ENCODE measurements around the gene TMEM121. TPM values are rescaled to one million over a fixed set of nuclear protein-coding genes. Genes with fewer than 3 reads are reported as not detected.

The TMEM121 gene
- total and polyA plus RNA-seq, 2 donors (not counting 1 experiment from before 2014, with no cell fraction given): 0.99 to 3.7 TPM

DNA sequence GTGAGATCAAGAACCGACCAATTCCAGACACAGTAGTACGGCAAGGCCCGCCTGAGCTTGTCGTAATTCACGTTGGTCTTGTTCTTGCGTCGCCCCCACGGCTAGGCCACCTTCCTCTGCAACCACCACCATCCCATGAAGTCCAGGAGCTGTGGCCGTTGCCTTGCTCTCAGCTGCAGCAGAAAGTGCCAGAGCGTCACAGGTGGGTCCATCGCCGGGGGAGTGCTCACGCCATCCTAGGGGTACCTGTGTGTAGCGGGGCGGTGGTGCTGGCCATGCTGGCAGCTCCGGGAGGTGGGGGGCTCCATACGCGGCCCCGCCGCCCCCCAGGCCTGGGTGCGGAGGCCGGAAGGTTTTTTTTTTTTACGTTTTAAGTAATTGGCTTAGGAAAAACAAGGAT is 23.1 kb downstream of the TMEM121 start:
- intact Hi-C loops (cut with micrococcal nuclease): no loop called here
- H3K4me1 ChIP-seq (ENCODE audit: control insufficient read depth in 2 of 2, insufficient read depth in 2 of 2, low read length in 2 of 2): no peaks in the 10 kb centered on the region
- no peaks in the 10 kb centered on the region for H3K36me3 ChIP-seq (replicated peaks in 1 of 2; ENCODE audit: control extremely low read depth in 1 of 2, control insufficient read depth in 1 of 2, extremely low read depth in 1 of 2, insufficient read depth in 2 of 2, low read length in 1 of 2)
- H3K79me2 ChIP-seq (ENCODE audit: control insufficient read depth, insufficient read depth, low read length): no peaks in the 10 kb centered on the region
- ChIA-PET POLR2A (no interaction called here), CTCF (interaction anchor here (1.1 to 1.5 kb wide), 4 partner anchors 11 to 868 kb away, joined by 3 to 8 read pairs (median 4); no protein-coding TSS in a partner anchor)
- no peak overlapping the region for H3K4me3 Mint-ChIP-seq
- no peaks in the 10 kb centered on the region for H3K4me1 Mint-ChIP-seq
- H3K9me3 ChIP-seq (ENCODE audit: control extremely low read depth in 1 of 3, control insufficient read depth in 2 of 3, insufficient read depth in 1 of 3, low read length in 2 of 3): peaks cover 0 to 10% (median 0%) of the 10 kb centered on the region in 3 donors
- H3K27me3 ChIP-seq (replicated peaks in 1 of 4; ENCODE audit: control extremely low read depth in 1 of 4, control insufficient read depth in 3 of 4, insufficient read depth in 4 of 4, low read length in 3 of 4): no peaks in the 10 kb centered on the region
- no peak for ATAC-seq (ENCODE audit: low read depth)
- H3K4me2 ChIP-seq (replicated peaks; ENCODE audit: low read depth, low read length, poor library complexity, severe bottlenecking): no peak overlapping the region
- H3K4me3 ChIP-seq (ENCODE audit: control extremely low read depth in 1 of 5, extremely low read depth in 1 of 5, insufficient read depth in 1 of 5, low read depth in 2 of 5, low read length in 4 of 5): no peak overlapping the region
- no peak for DNase-seq
- no peak overlapping the region for H3K27ac ChIP-seq (ENCODE audit: low read length in 2 of 2)
- peaks cover 3% of the 10 kb centered on the region for H3K27me3 Mint-ChIP-seq
- H3K9ac ChIP-seq (ENCODE audit: low read length): no peak overlapping the region
- no peak overlapping the region for H3K27ac Mint-ChIP-seq
- TF ChIP-seq, protein P1, sequence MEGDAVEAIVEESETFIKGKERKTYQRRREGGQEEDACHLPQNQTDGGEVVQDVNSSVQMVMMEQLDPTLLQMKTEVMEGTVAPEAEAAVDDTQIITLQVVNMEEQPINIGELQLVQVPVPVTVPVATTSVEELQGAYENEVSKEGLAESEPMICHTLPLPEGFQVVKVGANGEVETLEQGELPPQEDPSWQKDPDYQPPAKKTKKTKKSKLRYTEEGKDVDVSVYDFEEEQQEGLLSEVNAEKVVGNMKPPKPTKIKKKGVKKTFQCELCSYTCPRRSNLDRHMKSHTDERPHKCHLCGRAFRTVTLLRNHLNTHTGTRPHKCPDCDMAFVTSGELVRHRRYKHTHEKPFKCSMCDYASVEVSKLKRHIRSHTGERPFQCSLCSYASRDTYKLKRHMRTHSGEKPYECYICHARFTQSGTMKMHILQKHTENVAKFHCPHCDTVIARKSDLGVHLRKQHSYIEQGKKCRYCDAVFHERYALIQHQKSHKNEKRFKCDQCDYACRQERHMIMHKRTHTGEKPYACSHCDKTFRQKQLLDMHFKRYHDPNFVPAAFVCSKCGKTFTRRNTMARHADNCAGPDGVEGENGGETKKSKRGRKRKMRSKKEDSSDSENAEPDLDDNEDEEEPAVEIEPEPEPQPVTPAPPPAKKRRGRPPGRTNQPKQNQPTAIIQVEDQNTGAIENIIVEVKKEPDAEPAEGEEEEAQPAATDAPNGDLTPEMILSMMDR (IDR thresholded peaks at IDR 0.05): no peak
- no peak for TF ChIP-seq EZH2 (IDR thresholded peaks at IDR 0.05; ENCODE audit: borderline replicate concordance, insufficient read depth, low read depth, low read length, poor library complexity, severe bottlenecking)
- WGBS (ENCODE audit: insufficient coverage): 93% methylated on average over 23 of the region's 23 CpGs
- H2AFZ ChIP-seq (ENCODE audit: insufficient read depth, low read depth, low read length, poor library complexity, severe bottlenecking): no peak overlapping the region
- peaks cover 3% of the 10 kb centered on the region for H3K9me3 Mint-ChIP-seq (ENCODE audit: insufficient read depth)
- no peaks in the 10 kb centered on the region for H4K20me1 ChIP-seq (ENCODE audit: control insufficient read depth, insufficient read depth, low read length, poor library complexity, severe bottlenecking)

DNA sequence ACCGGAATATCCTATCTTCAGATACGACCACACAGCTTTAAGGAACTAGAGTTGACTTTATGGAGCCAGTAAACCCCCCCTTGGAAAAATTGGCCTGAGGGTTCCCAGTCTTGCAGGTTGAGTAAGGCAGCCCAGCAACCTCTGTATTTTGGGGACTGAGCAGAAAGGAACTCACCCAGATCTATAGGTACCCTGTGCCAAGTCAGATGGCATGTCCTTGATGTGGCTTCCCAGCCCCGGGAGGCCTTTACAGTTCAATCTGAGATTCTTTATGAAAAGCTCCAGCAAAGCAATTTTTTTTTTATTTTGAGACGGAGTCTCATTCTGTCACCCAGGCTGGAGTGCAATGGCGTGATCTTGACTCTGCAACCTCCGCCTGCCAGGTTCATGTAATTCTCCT is 27.6 kb downstream of the TMEM121 start:
- Histone ChIP-seq H3K4me3 (ENCODE audit: control extremely low read depth in 1 of 5, extremely low read depth in 1 of 5, insufficient read depth in 1 of 5, low read depth in 2 of 5, low read length in 4 of 5) (no peak overlapping the region), H3K4me2 (replicated peaks; ENCODE audit: low read depth, low read length, poor library complexity, severe bottlenecking) (no peak overlapping the region), H3K4me1 (ENCODE audit: control insufficient read depth in 2 of 2, insufficient read depth in 2 of 2, low read length in 2 of 2) (peaks cover 0 to 17% of the 10 kb centered on the region in 2 donors), H3K9me3 (ENCODE audit: control extremely low read depth in 1 of 3, control insufficient read depth in 2 of 3, insufficient read depth in 1 of 3, low read length in 2 of 3) (peaks cover 0 to 7% (median 0%) of the 10 kb centered on the region in 3 donors), H3K9ac (ENCODE audit: low read length) (no peak overlapping the region), H4K20me1 (ENCODE audit: control insufficient read depth, insufficient read depth, low read length, poor library complexity, severe bottlenecking) (no peaks in the 10 kb centered on the region), H3K27ac (ENCODE audit: low read length in 2 of 2) (no peak overlapping the region), H3K27me3 (replicated peaks in 1 of 4; ENCODE audit: control extremely low read depth in 1 of 4, control insufficient read depth in 3 of 4, insufficient read depth in 4 of 4, low read length in 3 of 4) (no peaks in the 10 kb centered on the region), H3K79me2 (ENCODE audit: control insufficient read depth, insufficient read depth, low read length) (no peaks in the 10 kb centered on the region), H2AFZ (ENCODE audit: insufficient read depth, low read depth, low read length, poor library complexity, severe bottlenecking) (no peak overlapping the region), H3K36me3 (replicated peaks in 1 of 2; ENCODE audit: control extremely low read depth in 1 of 2, control insufficient read depth in 1 of 2, extremely low read depth in 1 of 2, insufficient read depth in 2 of 2, low read length in 1 of 2) (no peaks in the 10 kb centered on the region)
- CTCF ChIA-PET: no interaction called here
- intact Hi-C loops (cut with micrococcal nuclease): no loop called here
- POLR2A ChIA-PET: no interaction called here
- peaks cover 3% of the 10 kb centered on the region for H3K27me3 Mint-ChIP-seq
- WGBS (ENCODE audit: insufficient coverage): 69% methylated on average over 3 of the region's 6 CpGs
- no peaks in the 10 kb centered on the region for H3K9me3 Mint-ChIP-seq (ENCODE audit: insufficient read depth)
- no peak for ATAC-seq (ENCODE audit: low read depth)
- peaks cover 7% of the 10 kb centered on the region for H3K4me1 Mint-ChIP-seq
- no peak for DNase-seq
- no peak overlapping the region for H3K4me3 Mint-ChIP-seq
- no peak overlapping the region for H3K27ac Mint-ChIP-seq
- TF ChIP-seq, protein P1 (IDR thresholded peaks at IDR 0.05): no peak
- TF ChIP-seq EZH2 (IDR thresholded peaks at IDR 0.05; ENCODE audit: borderline replicate concordance, insufficient read depth, low read depth, low read length, poor library complexity, severe bottlenecking): no peak
